ENCODE measurements around the gene GOLIM4. TPM values are rescaled to one million over a fixed set of nuclear protein-coding genes. Genes with fewer than 3 reads are reported as not detected.

Gene GOLIM4
- total and polyA plus RNA-seq, 2 of the 13 experiments (the other 11 are each of a cell fraction or from before 2014, with no cell fraction given): 10.9 to 47.7 TPM

GRCh38 chr3:168124291-168124690 is 28.6 kb upstream of the GOLIM4 start:
- intact Hi-C loops (cut with micrococcal nuclease; ENCODE audit: unreplicated experiment): no loop called here
- no peak for ATAC-seq
- no peak overlapping the region for H3K27ac ChIP-seq (ENCODE audit: extremely low read length, insufficient read depth, low read length)

More at GRCh38 chr3:168124291-168124690, 28.6 kb upstream of the GOLIM4 start:
- no peak overlapping the region for H3K4me3 ChIP-seq (replicated peaks in 1 of 3; ENCODE audit: insufficient read depth in 1 of 3, low read depth in 2 of 3, low read length in 3 of 3)
- H2AFZ ChIP-seq (ENCODE audit: low read length): no peak overlapping the region
- no peaks in the 10 kb centered on the region for H4K20me1 ChIP-seq (ENCODE audit: insufficient read depth, low read length)
- TF ChIP-seq PRDM4 (CRISPR knock-in tag; IDR thresholded peaks at IDR 0.05; ENCODE audit: borderline replicate concordance) (no peak), HNRNPL (IDR thresholded peaks at IDR 0.05; ENCODE audit: low read depth, low read length) (no peak), DNMT3B (CRISPR knock-in tag; conservative IDR thresholded peaks at IDR 0.05) (no peak), FOXK1 (CRISPR knock-in tag; IDR thresholded peaks at IDR 0.05; ENCODE audit: borderline replicate concordance, low read depth) (no peak), ZBTB20 (CRISPR knock-in tag; IDR thresholded peaks at IDR 0.05; ENCODE audit: borderline replicate concordance, low read depth) (no peak)
- TF ChIP-seq, protein P1, sequence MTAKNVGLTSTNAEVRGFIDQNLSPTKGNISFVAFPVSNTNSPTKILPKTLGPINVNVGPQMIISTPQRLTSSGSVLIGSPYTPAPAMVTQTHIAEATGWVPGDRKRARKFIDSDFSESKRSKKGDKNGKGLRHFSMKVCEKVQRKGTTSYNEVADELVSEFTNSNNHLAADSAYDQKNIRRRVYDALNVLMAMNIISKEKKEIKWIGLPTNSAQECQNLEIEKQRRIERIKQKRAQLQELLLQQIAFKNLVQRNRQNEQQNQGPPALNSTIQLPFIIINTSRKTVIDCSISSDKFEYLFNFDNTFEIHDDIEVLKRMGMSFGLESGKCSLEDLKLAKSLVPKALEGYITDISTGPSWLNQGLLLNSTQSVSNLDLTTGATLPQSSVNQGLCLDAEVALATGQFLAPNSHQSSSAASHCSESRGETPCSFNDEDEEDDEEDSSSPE (CRISPR knock-in tag; IDR thresholded peaks at IDR 0.05): no peak
- no peaks in the 10 kb centered on the region for H3K27me3 ChIP-seq (ENCODE audit: control insufficient read depth in 1 of 2, insufficient read depth in 2 of 2, low read length in 2 of 2)
- in situ Hi-C loops (cut with HindIII; ENCODE audit: extremely low pct_ligation_motif_present, low pct_unique_long_range_greater_than_20kb): no loop called here
- no peaks in the 10 kb centered on the region for H3K79me2 ChIP-seq (ENCODE audit: insufficient read depth, low read length)
- no peak for FAIRE-seq
- no peak for DNase-seq (ENCODE audit: low spot score)
- no peak overlapping the region for H3K4me2 ChIP-seq (ENCODE audit: low read depth, low read length)
- no peak overlapping the region for H3K9ac ChIP-seq (ENCODE audit: insufficient read depth, low read depth, low read length)
- H3K36me3 ChIP-seq (replicated peaks in 1 of 2; ENCODE audit: control insufficient read depth in 1 of 2, insufficient read depth in 2 of 2, low read length in 2 of 2): no peaks in the 10 kb centered on the region
- no TSS peak for BruUV-seq (replicated peaks)
- H3K4me1 ChIP-seq (ENCODE audit: insufficient read depth, low read length): no peaks in the 10 kb centered on the region
- POLR2A ChIA-PET: no interaction called here
- CTCF ChIA-PET (ENCODE audit: low intra/inter-chr PET ratio, low total read pairs): no interaction called here
- H3K9me3 ChIP-seq (ENCODE audit: low read length): peaks cover 11% of the 10 kb centered on the region; the same call in 1 of the 2 replicates

Data from HepG2 (cell line).